Measurements from ENCODE around the gene FHIT.

GRCh38 chr3:61132062-61132461, 119.2 kb downstream of the FHIT start:
- TF ChIP-seq CTCF (IDR thresholded peaks at IDR 0.05 in 4 of 5, conservative IDR thresholded peaks at IDR 0.05 in 1 of 5) (no peak), POLR2A (IDR thresholded peaks at IDR 0.05) (no peak)
